VCaP (cell line): ENCODE measurements around the gene MTCL1.

Experiments used
- H3K27ac ChIP-seq: fragments of 450-650 bp; 2 replicates; pipeline ENCODE4 v1.5.1; 2017
- TF ChIP-seq, protein P1 (sequence below): fragments of 450-650 bp; conservative IDR thresholded peaks from 2 replicates; pipeline ENCODE4 v1.5.1; 2017; ENCODE audit warnings: mild to moderate bottlenecking, moderate library complexity

Gene MTCL1

DNA sequence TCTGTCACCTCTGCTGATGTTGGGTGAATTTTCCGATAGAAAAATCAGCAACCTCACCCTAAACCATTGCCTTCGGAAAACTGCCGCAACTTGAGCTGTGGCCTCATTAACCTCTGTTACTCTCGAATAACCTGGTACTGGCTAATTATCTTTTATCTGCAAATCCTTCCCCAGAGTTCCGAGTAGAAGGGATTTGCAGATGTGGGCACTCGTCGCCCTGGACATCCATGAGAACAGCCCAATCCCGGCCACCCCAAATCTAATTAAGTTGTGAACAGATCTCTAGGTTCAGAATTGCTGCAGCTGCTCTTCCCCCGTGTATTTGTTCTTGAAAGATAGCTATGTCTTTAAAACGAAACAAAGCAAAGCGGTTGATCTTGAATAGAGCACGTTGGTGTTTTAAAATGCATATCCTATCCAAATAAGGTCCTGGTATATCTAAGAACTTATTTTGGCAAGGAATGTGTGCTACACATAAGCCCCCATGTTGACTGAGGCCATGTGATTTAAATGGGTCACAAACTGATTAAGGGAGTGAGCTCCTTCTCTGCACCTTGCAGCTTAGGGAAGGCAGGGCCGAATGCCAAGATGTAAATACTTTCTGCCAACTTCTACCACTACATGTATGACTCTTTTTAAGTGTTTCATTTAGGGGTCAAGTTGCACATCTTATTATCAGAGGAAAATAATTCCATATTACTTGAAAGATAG is 88.2 kb downstream of the MTCL1 start:
- H3K27ac ChIP-seq: no peak overlapping the region
- TF ChIP-seq, protein P1, sequence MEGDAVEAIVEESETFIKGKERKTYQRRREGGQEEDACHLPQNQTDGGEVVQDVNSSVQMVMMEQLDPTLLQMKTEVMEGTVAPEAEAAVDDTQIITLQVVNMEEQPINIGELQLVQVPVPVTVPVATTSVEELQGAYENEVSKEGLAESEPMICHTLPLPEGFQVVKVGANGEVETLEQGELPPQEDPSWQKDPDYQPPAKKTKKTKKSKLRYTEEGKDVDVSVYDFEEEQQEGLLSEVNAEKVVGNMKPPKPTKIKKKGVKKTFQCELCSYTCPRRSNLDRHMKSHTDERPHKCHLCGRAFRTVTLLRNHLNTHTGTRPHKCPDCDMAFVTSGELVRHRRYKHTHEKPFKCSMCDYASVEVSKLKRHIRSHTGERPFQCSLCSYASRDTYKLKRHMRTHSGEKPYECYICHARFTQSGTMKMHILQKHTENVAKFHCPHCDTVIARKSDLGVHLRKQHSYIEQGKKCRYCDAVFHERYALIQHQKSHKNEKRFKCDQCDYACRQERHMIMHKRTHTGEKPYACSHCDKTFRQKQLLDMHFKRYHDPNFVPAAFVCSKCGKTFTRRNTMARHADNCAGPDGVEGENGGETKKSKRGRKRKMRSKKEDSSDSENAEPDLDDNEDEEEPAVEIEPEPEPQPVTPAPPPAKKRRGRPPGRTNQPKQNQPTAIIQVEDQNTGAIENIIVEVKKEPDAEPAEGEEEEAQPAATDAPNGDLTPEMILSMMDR: no peak

DNA sequence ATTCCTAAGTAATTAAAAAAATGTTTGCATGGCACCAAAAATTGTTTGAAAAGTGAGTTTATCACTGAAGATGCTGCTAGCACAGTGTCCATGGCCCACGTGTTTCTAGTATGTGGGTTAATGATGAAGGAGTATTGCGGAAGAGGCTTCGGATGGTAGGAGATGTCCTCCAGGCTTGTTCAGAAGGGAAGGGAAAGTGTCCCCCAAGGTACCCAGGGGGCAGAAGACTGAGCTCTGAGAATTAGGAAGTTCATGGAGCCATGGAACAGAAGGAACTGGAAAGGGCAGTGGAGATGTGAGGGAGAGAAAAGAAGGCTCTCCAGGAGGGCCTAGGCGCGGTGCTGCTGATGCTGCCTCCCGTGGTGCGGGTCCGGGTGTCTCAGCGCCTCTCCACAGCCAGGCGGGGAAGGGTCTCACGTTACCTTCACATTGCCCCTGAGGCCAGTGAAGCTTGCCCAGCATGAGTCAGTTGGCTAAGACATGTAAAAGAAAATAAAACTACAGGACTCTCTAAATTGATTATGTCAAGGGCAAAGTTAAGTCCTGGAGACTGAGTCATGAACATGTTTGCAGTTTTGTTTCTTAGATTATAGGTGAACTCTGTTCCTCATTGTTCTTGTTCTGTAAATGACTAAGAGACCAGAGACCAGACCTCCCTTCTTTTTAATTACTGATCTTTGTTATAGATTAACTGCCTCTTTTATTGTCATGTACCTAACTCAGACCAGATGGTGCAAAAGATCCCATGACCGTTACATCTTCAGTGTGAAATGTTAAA is 89.0 kb downstream of the MTCL1 start:
- H3K27ac ChIP-seq: no peak overlapping the region
- TF ChIP-seq, protein P1: no peak

DNA sequence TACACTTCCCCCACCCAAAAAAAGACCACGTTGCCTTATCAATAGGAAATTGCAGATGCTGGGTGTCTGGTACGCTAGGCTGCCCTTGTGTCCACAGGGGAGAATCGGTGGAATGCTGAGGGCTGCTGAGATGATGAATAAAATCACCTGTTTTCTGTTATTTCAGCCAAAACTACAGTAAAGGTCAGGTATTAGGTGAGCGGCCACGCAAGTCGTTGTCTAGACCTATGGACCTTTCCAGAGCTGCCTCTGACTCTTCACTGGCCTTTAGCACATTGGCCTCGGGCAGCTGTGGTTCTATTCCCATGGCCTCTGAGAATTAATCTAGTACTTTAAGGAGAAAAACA is 89.6 kb downstream of the MTCL1 start:
- TF ChIP-seq, protein P1: no peak
- no peak overlapping the region for H3K27ac ChIP-seq

DNA sequence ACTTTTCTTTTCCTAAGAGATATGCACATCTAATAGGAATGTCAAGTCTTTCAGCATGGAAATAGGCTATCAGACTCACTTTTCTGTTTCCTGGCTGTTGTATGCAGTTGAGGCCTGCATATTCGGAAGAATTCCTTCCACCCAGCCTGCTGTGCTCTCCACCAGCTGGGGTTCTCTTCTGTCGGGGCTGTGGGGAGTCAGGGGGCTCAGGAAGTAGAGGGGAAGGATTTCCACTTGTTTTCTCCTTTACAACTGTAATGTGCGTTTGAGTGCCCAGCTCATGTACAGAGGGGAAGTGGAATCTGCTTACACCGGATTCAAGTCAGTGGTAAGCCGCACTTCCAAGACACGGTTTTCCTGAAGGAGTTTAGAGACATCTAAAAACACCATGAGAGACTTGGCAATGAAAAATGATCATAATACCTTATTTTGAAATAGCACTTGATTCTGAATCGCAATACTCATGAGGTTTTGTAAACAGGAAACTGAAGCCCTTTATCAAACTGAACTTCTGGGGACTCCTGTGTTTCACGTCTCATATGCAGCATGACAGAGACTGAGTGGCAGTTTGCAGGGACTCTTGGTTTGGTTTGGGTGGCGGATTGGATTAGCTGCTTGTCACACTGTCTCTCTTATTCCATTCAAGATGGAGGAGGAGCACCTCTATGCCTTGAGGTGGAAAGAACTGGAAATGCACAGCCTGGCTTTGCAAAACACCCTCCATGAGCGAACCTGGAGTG is 90.4 kb downstream of the MTCL1 start:
- TF ChIP-seq, protein P1: no peak
- no peak overlapping the region for H3K27ac ChIP-seq

DNA sequence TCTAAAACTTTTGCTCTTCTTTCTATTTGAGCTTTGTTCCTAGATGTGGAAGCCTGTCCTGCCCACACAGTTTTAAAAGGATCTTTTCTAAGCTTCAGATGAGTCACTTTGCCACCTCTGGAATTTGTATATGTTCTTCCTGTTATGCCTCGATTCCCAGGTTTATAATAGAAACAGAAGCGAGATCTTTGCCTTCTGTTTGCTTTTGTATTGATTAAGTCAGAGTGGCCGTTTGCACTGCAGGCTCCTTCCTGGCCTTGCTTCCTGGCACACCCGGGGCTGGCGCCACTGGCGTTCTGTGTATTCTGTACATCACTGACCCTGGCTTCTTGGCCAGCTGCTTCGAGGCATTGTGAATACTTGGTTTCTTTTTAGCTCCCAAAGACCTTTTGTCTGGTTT is 91.8 kb downstream of the MTCL1 start:
- TF ChIP-seq, protein P1: no peak
- peak overlapping the region; percentile 28; the same call in 1 of the 2 replicates for H3K27ac ChIP-seq

DNA sequence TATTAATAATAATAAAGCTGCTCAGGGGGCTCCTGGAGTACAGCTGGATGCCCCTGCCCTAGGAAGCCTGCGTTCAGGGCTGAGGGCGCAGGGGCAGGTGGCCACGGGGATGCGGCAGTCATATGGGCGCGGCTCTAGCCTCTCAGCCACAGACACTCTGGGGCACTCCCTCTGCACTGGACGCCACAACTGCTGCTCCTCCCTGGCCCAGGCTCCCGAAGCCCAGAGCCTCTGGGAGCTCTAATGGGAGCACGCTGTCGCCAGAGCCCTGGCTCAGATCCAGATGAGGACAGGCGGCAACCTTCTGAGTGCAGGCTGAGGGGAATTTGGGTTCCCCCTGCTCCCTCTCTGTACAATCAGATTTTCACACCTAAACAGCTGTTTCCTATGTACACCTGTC is 93.6 kb downstream of the MTCL1 start:
- H3K27ac ChIP-seq: no peak overlapping the region
- TF ChIP-seq, protein P1: no peak
